GM18909 (cell line): Measurements from ENCODE around the gene IL1RL2.

Source experiments
- ATAC-seq: cut with Tn5 transposase; IDR thresholded peaks from one replicate; pipeline ENCODE4 v1.9.1; 2021; ENCODE audit warnings: mild to moderate bottlenecking; ENCODE audit not compliant: unreplicated experiment, poor library complexity

The IL1RL2 gene

DNA sequence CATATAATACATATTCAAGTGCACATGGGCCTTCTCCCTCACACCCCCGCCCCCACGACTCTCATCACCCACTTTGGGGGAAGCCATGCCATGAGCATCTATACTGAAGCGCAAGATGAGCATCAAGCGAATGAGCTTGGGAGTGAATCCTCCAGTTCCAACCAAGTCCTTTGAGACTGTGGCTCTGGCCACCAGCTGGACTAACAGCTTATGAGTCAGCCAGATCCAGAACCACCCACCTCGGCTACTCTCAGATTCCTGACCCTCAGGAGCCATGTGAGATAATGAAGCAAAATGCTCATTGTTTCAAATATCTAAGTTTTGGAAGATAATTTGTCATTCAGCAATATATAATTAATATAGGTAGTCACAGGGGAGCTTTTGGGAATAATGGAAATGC is 102.3 kb downstream of the IL1RL2 start:
- ATAC-seq, result no peak
